PC-9 (cell line): Measurements from ENCODE around the gene DHX38. TPM values are rescaled to one million over a fixed set of nuclear protein-coding genes. Genes with fewer than 3 reads are reported as not detected.

Source experiments
- BruUV-seq: library from RNA; stranded (reverse); fragments of 400-500 nt; replicated peaks from 2 replicates; lab custom pipeline; 2021; lab: Mats Ljungman, UMichigan
- CTCF ChIA-PET: fragments of 300-600 bp; sonication (Branson Sonifier 250); formaldehyde crosslinking; loops from one replicate; lab custom pipeline; 2022; ENCODE audit warnings: antibody characterized with exemption; lab: Charles Lee
- POLR2A ChIA-PET: fragments of 300-600 bp; sonication (Branson Sonifier 250); formaldehyde crosslinking; loops from one replicate; lab custom pipeline; 2022; ENCODE audit warnings: antibody characterized with exemption; ENCODE audit not compliant: unreplicated experiment; lab: Charles Lee
- DNase-seq, 2 experiments: peaks; one replicate each; pipeline versions ENCODE4 v3.0.0 to v3.0.0-alpha.2; 2015 to 2022; ENCODE audit warnings: mixed read lengths in 1 of 2
- H2AFZ ChIP-seq: fragments of 200-600 bp; sonication (generic); 2 replicates; pipeline ENCODE4 v1.8.1; 2017; ENCODE audit warnings: antibody characterized with exemption
- H3F3A ChIP-seq: fragments of 200-600 bp; sonication (generic); 2 replicates; pipeline ENCODE4 v1.8.1; 2017; ENCODE audit warnings: antibody characterized with exemption, mild to moderate bottlenecking, low read depth; ENCODE audit not compliant: insufficient read depth
- H3K27ac ChIP-seq: fragments of 200-600 bp; sonication (generic); 2 replicates; pipeline ENCODE4 v1.6.1; 2016; ENCODE audit warnings: mixed run types
- H3K27me3 ChIP-seq: fragments of 200-600 bp; sonication (generic); 2 replicates; pipeline ENCODE4 v1.6.1; 2016; ENCODE audit warnings: low read depth, mixed run types; ENCODE audit not compliant: insufficient read depth
- H3K36me3 ChIP-seq: fragments of 200-600 bp; sonication (generic); 2 replicates; pipeline ENCODE4 v1.6.1; 2016; ENCODE audit warnings: low read depth, mixed run types
- H3K4me1 ChIP-seq: fragments of 200-600 bp; sonication (generic); replicated peaks from 2 replicates; pipeline ENCODE4 v1.6.1; 2016; ENCODE audit warnings: mixed run types; ENCODE audit not compliant: insufficient read depth
- H3K4me2 ChIP-seq: fragments of 200-600 bp; sonication (generic); 2 replicates; pipeline ENCODE4 v1.6.1; 2017; ENCODE audit warnings: mixed run types
- H3K4me3 ChIP-seq: fragments of 200-600 bp; sonication (generic); 2 replicates; pipeline ENCODE4 v1.6.1; 2016; ENCODE audit warnings: mixed run types
- H3K79me2 ChIP-seq: fragments of 200-600 bp; sonication (generic); 2 replicates; pipeline ENCODE4 v1.6.1; 2017; ENCODE audit warnings: low read depth, mixed run types
- H3K9me2 ChIP-seq: fragments of 200-600 bp; sonication (generic); 2 replicates; pipeline ENCODE4 v1.8.1; 2017; ENCODE audit warnings: mild to moderate bottlenecking; ENCODE audit not compliant: insufficient read depth
- H3K9me3 ChIP-seq: fragments of 200-600 bp; sonication (generic); 2 replicates; pipeline ENCODE4 v1.8.1; 2016; ENCODE audit warnings: low read depth; ENCODE audit not compliant: insufficient read depth
- H4K20me1 ChIP-seq: fragments of 200-600 bp; sonication (generic); 2 replicates; pipeline ENCODE4 v1.8.1; 2017; ENCODE audit not compliant: insufficient read depth
- EZH2 ChIP-seq: fragments of 200-600 bp; sonication (generic); IDR thresholded peaks from 2 replicates; pipeline ENCODE4 v1.8.0; 2017; ENCODE audit warnings: antibody characterized with exemption, low read depth
- intact Hi-C: fragments of 100-400 bp; cut with micrococcal nuclease; formaldehyde crosslinking; loops from one replicate; pipeline ENCODE4 v1.10.0; 2022; ENCODE audit not compliant: unreplicated experiment
- total RNA-seq: library from RNA; stranded (reverse); gene quantifications from 2 replicates; pipeline ENCODE4 v1.2.3, GENCODE V29; 2021
- TF ChIP-seq, protein P1 (sequence below): fragments of 200-600 bp; sonication (generic); conservative IDR thresholded peaks from 2 replicates; pipeline ENCODE4 v1.6.1; 2017; ENCODE audit warnings: mixed run types, antibody characterized with exemption, mild to moderate bottlenecking, moderate library complexity

The DHX38 gene
- total RNA-seq, 1 experiment from 2014 or later: 58.9 TPM

- intact Hi-C loops: no loop called here
- Histone ChIP-seq H3F3A (no peaks in the 10 kb centered on the region), H3K27me3 (peaks cover 68% of the 10 kb centered on the region), H4K20me1 (no peaks in the 10 kb centered on the region), H3K36me3 (no peaks in the 10 kb centered on the region), H3K27ac (no peak overlapping the region), H3K4me2 (no peak overlapping the region), H3K9me3 (no peaks in the 10 kb centered on the region), H3K4me1 (no peaks in the 10 kb centered on the region), H2AFZ (no peak overlapping the region), H3K79me2 (no peaks in the 10 kb centered on the region), H3K4me3 (no peak overlapping the region), H3K9me2 (no peaks in the 10 kb centered on the region)
- TF ChIP-seq EZH2: no peak
- TF ChIP-seq, protein P1, sequence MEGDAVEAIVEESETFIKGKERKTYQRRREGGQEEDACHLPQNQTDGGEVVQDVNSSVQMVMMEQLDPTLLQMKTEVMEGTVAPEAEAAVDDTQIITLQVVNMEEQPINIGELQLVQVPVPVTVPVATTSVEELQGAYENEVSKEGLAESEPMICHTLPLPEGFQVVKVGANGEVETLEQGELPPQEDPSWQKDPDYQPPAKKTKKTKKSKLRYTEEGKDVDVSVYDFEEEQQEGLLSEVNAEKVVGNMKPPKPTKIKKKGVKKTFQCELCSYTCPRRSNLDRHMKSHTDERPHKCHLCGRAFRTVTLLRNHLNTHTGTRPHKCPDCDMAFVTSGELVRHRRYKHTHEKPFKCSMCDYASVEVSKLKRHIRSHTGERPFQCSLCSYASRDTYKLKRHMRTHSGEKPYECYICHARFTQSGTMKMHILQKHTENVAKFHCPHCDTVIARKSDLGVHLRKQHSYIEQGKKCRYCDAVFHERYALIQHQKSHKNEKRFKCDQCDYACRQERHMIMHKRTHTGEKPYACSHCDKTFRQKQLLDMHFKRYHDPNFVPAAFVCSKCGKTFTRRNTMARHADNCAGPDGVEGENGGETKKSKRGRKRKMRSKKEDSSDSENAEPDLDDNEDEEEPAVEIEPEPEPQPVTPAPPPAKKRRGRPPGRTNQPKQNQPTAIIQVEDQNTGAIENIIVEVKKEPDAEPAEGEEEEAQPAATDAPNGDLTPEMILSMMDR: no peak
- ChIA-PET CTCF (no interaction called here), POLR2A (no interaction called here)
- DNase-seq: no peak
- BruUV-seq: no TSS peak
Measured at GRCh38 chr16:72129976-72130656, 36.5 kb downstream of the DHX38 start.

DNA sequence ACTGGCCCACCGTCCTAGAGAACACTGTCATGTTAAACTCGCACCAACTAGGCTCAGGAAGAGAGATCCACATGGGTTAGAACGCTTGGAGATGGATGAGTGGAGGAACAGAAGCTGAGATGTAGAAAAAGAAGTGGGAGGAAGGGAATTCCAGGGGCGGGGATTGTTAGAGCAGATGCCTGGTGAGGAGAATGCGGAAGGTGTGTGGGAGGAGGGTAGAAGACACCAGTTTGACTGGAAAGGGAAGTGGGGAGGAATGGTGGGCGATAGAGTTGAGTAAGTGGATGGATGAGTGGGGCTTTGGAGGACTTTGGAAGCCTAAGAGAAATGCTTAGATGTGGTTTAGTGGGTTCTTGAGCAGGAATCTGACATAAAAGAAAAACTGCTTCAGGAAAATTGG, 37.4 kb downstream of the DHX38 start:
- H3K4me2 ChIP-seq: no peak overlapping the region
- ChIA-PET POLR2A (no interaction called here), CTCF (no interaction called here)
- BruUV-seq: no TSS peak
- no peaks in the 10 kb centered on the region for H3K4me1 ChIP-seq
- no peak for DNase-seq
- no peaks in the 10 kb centered on the region for H3F3A ChIP-seq
- no peaks in the 10 kb centered on the region for H3K9me3 ChIP-seq
- H3K27me3 ChIP-seq: peaks cover 75% of the 10 kb centered on the region
- no peaks in the 10 kb centered on the region for H3K79me2 ChIP-seq
- H3K36me3 ChIP-seq: no peaks in the 10 kb centered on the region
- H4K20me1 ChIP-seq: no peaks in the 10 kb centered on the region
- H3K4me3 ChIP-seq: no peak overlapping the region
- H3K9me2 ChIP-seq: no peaks in the 10 kb centered on the region
- H3K27ac ChIP-seq: no peak overlapping the region
- peak overlapping the region; percentile 48; the same call in 1 of the 2 replicates for H2AFZ ChIP-seq
- TF ChIP-seq, protein P1: no peak
- no peak for TF ChIP-seq EZH2
- intact Hi-C loops: no loop called here

DNA sequence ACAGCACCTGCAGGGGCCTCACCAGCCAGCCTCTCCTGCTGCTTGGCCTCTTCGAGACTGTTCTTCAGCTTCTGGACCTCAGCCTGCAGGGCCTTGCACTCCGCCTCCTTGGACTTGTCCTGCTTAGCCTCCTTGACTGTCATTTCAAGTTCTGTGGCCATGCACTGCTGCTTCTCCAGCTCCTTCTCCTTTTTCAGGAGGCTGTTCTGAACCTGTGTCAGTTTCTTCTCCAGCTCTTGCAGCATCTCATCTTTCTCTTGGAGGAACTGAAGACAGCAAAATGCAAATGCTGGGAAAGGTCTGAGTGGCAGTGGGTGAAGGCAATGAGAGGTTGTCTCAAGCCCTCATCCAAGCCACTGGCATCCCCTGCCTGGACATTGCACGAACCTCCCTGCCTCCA, 39.1 kb downstream of the DHX38 start:
- DNase-seq: no peak
- Histone ChIP-seq H3F3A (no peaks in the 10 kb centered on the region), H3K4me3 (no peak overlapping the region), H3K4me1 (no peaks in the 10 kb centered on the region), H2AFZ (no peak overlapping the region), H4K20me1 (no peaks in the 10 kb centered on the region), H3K27ac (no peak overlapping the region), H3K79me2 (no peaks in the 10 kb centered on the region), H3K36me3 (no peaks in the 10 kb centered on the region), H3K9me2 (no peaks in the 10 kb centered on the region), H3K27me3 (peaks cover 90% of the 10 kb centered on the region), H3K9me3 (no peaks in the 10 kb centered on the region), H3K4me2 (no peak overlapping the region)
- no peak for TF ChIP-seq EZH2
- TF ChIP-seq, protein P1: no peak
- POLR2A ChIA-PET: no interaction called here
- CTCF ChIA-PET: interaction anchor here (0.5 kb wide), 1 partner anchor 9 kb away, joined by 3 read pairs; no protein-coding TSS in a partner anchor
- BruUV-seq: no TSS peak
- intact Hi-C loops: no loop called here
